ENCODE results near the gene CFAP70. TPM values are rescaled to one million over a fixed set of nuclear protein-coding genes. Genes with fewer than 3 reads are reported as not detected.
"Not testable (repeated sequence)": the region's sequence is repeated elsewhere in the genome, so short reads cannot be mapped to it uniquely, and the experiment has no call there.

CFAP70 gene
- total RNA-seq, 2 donors from 2014 or later, result 0.50 to 1.5 TPM

DNA sequence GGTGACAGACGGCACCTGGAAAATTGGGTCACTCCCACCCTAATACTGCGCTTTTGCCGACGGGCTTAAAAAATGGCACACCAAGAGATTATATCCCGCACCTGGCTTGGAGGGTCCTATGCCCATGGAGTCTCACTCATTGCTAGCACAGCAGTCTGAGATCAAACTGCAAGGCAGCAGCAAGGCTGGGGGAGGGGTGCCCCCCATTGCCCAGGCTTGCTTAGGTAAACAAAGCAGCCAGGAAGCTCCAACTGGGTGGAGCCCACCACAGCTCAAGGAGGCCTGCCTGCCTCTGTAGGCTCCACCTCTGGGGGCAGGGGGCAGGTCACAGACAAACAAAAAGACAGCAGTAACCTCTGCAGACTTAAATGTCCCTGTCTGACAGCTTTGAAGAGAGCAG, 35.1 kb downstream of the CFAP70 start:
- H3K36me3 Mint-ChIP-seq; H3K27ac Mint-ChIP-seq; H3K4me1 Mint-ChIP-seq (ENCODE audit: low read depth in 2 of 2); H3K27me3 Mint-ChIP-seq; H3K9me3 Mint-ChIP-seq; ATAC-seq; H3K4me3 Mint-ChIP-seq; DNase-seq (ENCODE audit: low spot score): not testable (repeated sequence)

DNA sequence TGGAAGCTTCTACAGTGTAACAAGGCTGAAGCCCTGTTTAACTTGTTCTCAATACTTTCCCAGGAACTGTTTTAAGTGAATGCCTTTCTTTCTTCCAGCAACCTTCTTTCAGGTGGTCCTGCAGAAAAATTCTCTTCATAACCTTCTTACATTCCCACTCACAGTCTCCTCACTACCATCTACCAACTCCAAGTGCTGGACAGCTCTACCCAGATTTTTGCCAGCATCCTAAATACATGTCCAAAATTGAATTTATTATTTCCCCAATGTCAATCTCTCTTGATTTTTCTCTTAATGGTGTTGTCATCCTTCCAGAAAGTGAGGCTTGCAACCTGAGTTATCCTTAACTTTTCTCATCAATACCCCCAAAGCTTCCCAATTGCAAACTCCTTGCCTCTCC, 48.2 kb downstream of the CFAP70 start:
- peaks cover 3 to 5% of the 10 kb centered on the region in 2 donors for H3K27me3 Mint-ChIP-seq
- H3K36me3 Mint-ChIP-seq, result peaks cover 13% of the 10 kb centered on the region
- peaks cover 3% of the 10 kb centered on the region for H3K9me3 Mint-ChIP-seq
- ATAC-seq (no peak), DNase-seq (ENCODE audit: low spot score) (no peak)
- H3K27ac Mint-ChIP-seq, result no peak overlapping the region
- H3K4me3 Mint-ChIP-seq, result no peak overlapping the region
- no peaks in the 10 kb centered on the region for H3K4me1 Mint-ChIP-seq (ENCODE audit: low read depth in 2 of 2)

DNA sequence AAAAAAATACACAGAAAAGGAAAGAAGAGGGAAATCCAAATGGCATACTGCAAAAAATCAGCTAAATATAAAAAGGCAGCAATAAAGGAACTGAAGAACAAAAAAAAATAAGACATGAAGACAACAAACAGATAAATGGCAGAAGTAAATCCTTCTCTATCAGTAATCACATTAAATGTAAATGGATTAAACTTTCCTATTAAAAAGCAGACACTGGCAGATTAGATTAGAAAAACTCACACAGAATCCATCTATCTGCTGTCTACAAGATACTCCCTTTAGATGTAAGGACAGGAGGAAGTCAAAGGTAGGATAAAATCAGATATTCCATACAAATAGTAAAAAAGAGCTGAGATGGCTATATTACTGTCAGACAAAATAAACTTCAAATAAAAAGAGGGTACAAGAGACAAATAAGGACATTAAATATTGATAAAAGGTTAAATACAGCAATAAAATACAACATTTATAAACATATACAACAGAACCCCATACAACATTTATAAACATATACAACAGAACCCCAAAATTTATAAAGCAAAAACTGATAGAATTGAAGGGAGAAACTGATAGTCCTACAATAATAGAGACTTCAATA, 51.4 kb downstream of the CFAP70 start:
- peaks cover 13% of the 10 kb centered on the region for H3K36me3 Mint-ChIP-seq
- no peak overlapping the region for H3K27ac Mint-ChIP-seq
- H3K4me3 Mint-ChIP-seq, result no peak overlapping the region
- peaks cover 3 to 5% of the 10 kb centered on the region in 2 donors for H3K27me3 Mint-ChIP-seq
- no peak for ATAC-seq
- peaks cover 3% of the 10 kb centered on the region for H3K9me3 Mint-ChIP-seq
- H3K4me1 Mint-ChIP-seq (ENCODE audit: low read depth in 2 of 2), result no peaks in the 10 kb centered on the region
- no peak for DNase-seq (ENCODE audit: low spot score)

- H3K27ac Mint-ChIP-seq, result no peak overlapping the region
Observed at GRCh38 chr10:73306171-73306708, 52.4 kb downstream of the CFAP70 start.

DNA sequence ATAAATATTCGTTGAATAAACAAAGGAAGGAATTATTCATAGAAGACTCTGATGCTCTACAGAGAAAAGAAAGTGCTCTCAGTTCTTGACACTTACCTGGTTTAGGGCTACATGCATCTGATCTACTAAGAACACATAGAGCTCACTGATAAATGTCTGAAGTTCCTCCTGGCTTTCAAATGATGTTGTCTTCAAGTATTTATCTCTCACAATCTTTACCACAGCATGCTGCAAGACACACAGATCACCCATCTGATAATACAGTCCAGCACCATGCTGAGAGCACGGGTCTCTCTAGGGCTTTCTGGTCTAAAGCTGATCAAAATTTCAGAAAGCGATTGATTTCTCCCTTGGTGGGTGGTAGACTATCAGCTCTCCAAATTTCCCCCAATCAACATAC, 61.7 kb downstream of the CFAP70 start:
- H3K27ac Mint-ChIP-seq, result no peak overlapping the region
- peaks cover 13 to 20% of the 10 kb centered on the region in 2 donors for H3K27me3 Mint-ChIP-seq
- DNase-seq (ENCODE audit: low spot score), result no peak
- no peaks in the 10 kb centered on the region for H3K36me3 Mint-ChIP-seq
- ATAC-seq, result no peak
- no peaks in the 10 kb centered on the region for H3K4me1 Mint-ChIP-seq (ENCODE audit: low read depth in 2 of 2)
- no peak overlapping the region for H3K4me3 Mint-ChIP-seq
- no peaks in the 10 kb centered on the region for H3K9me3 Mint-ChIP-seq

More at GRCh38 chr10:73306171-73306708, 52.4 kb downstream of the CFAP70 start:
- DNase-seq (ENCODE audit: low spot score) (no peak), ATAC-seq (no peak)
- Mint-ChIP-seq H3K4me3 (no peak overlapping the region), H3K27me3 (peaks cover 5 to 6% of the 10 kb centered on the region in 2 donors), H3K36me3 (peaks cover 13% of the 10 kb centered on the region), H3K9me3 (peaks cover 3% of the 10 kb centered on the region), H3K4me1 (ENCODE audit: low read depth in 2 of 2) (no peaks in the 10 kb centered on the region)

- Mint-ChIP-seq H3K4me1 (ENCODE audit: low read depth in 2 of 2) (no peaks in the 10 kb centered on the region), H3K4me3 (no peak overlapping the region), H3K9me3 (no peaks in the 10 kb centered on the region), H3K27me3 (peaks cover 19 to 23% of the 10 kb centered on the region in 2 donors), H3K36me3 (peaks cover 13% of the 10 kb centered on the region), H3K27ac (no peak overlapping the region)
- DNase-seq (ENCODE audit: low spot score), result no peak
- no peak for ATAC-seq
Observed at GRCh38 chr10:73293461-73293860, 65.2 kb downstream of the CFAP70 start.

DNA sequence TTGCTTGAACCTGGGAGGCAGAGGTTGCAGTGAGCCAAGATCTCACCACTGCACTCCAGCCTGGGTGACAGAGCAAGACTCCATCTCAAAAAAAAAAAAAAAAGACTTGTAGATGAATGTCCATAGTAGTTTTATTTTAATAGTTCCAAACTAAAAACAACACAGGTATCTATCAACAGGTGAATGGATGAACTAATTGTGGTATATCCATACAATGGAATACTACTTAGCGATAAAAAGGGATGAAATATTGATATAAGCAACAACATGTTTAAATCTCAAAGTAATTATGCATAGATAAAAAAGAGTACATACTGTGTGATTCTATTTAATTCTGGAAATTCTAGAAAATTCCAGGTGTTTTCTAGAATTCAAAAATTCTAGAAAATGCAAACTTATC, 68.7 kb downstream of the CFAP70 start:
- ATAC-seq (no peak), DNase-seq (ENCODE audit: low spot score) (no peak)
- H3K9me3 Mint-ChIP-seq, result no peaks in the 10 kb centered on the region
- no peaks in the 10 kb centered on the region for H3K4me1 Mint-ChIP-seq (ENCODE audit: low read depth in 2 of 2)
- H3K36me3 Mint-ChIP-seq, result peaks cover 13% of the 10 kb centered on the region
- no peak overlapping the region for H3K4me3 Mint-ChIP-seq
- H3K27me3 Mint-ChIP-seq, result peaks cover 9 to 11% of the 10 kb centered on the region in 2 donors
- H3K27ac Mint-ChIP-seq, result no peak overlapping the region

GRCh38 chr10:73287441-73287840, 71.2 kb downstream of the CFAP70 start:
- Mint-ChIP-seq H3K4me1 (ENCODE audit: low read depth in 2 of 2) (no peaks in the 10 kb centered on the region), H3K27me3 (peaks cover 6 to 15% of the 10 kb centered on the region in 2 donors), H3K36me3 (peaks cover 13% of the 10 kb centered on the region), H3K27ac (no peak overlapping the region), H3K4me3 (no peak overlapping the region), H3K9me3 (no peaks in the 10 kb centered on the region)
- DNase-seq (ENCODE audit: low spot score), result no peak
- ATAC-seq, result no peak

DNA sequence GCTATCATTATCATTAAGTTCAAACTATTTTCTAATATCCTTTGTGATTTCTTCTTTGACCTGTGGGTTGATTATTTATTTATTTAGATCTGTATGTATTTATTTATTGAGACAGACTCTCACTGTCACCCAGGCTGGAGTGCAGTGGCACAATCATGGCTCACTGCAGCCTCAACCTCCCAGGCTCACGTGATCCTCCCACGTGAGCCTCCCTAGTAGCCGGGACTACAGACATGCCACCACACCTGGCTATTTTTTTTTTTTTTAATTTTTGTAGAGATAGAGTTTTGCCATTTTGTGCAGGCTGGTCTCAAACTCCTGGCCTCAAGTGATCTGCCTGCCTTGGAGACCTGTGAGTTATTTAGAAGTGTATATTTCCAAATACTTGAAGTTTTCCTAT, 77.6 kb downstream of the CFAP70 start:
- Mint-ChIP-seq H3K27ac (no peak overlapping the region), H3K9me3 (no peaks in the 10 kb centered on the region), H3K4me1 (ENCODE audit: low read depth in 2 of 2) (no peaks in the 10 kb centered on the region), H3K4me3 (no peak overlapping the region), H3K27me3 (peaks cover 11 to 27% of the 10 kb centered on the region in 2 donors), H3K36me3 (no peaks in the 10 kb centered on the region)
- ATAC-seq (no peak), DNase-seq (ENCODE audit: low spot score) (no peak)

DNA sequence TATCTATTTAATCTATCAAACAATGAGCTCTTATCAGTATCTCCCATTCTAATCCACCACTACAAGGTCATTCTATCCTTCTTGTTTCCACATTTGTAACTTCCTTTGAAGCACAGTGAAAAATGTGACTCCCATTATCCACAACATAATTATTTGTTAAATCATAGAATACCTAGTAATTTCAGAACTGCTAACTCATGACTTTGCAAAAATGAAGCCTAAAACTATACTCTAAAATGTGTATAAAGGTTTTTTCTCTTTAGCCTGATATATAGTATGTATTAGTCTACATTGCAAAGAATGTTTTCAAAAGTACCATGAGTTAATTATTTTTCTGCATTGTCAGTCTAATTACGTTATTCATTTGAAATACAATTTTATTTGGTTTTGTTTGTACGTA, 94.2 kb downstream of the CFAP70 start:
- Mint-ChIP-seq H3K27ac (no peak overlapping the region), H3K9me3 (no peaks in the 10 kb centered on the region), H3K27me3 (peaks cover 7% of the 10 kb centered on the region in 2 donors), H3K4me1 (ENCODE audit: low read depth in 2 of 2) (no peaks in the 10 kb centered on the region), H3K36me3 (no peaks in the 10 kb centered on the region), H3K4me3 (no peak overlapping the region)
- no peak for DNase-seq (ENCODE audit: low spot score)
- ATAC-seq, result no peak

- DNase-seq (ENCODE audit: low spot score) (no peak), ATAC-seq (no peak)
- Mint-ChIP-seq H3K9me3 (no peaks in the 10 kb centered on the region), H3K36me3 (peaks cover 4% of the 10 kb centered on the region), H3K4me3 (no peak overlapping the region), H3K27me3 (peaks cover 6 to 7% of the 10 kb centered on the region in 2 donors), H3K4me1 (ENCODE audit: low read depth in 2 of 2) (no peaks in the 10 kb centered on the region), H3K27ac (no peak overlapping the region)
Observed at GRCh38 chr10:73263693-73264347, 94.8 kb downstream of the CFAP70 start.

DNA sequence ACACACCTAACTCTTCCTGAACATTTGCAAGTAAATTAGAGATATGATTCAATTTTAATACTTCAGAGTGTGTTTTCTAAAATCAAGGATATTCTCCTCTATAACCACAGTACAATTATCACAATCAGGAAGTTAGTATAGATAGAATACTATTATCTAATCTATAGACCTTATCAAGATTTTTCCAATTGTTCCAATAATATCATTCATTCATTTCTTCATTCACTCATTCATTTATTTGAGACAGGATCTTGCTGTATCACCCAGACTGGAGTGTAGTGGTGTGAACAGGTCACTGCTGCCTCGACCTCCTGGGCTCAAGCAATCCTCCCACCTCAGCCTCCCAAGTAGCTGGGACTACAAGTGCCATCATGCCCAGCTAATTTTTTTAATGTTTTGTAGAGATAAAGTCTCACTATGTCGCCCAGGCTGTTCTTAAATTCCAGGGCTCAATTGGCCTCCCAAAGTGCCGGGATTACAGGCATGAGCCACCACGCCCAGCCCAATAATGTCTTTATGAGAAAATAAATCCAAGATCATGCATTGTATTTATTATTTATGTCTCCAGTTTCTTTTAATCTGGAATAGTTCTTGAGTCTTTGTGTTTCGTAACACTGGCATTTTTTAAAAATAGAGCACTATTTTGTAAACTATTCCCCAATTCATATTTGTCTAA, 95.6 kb downstream of the CFAP70 start:
- Mint-ChIP-seq H3K27me3 (peaks cover 6 to 7% of the 10 kb centered on the region in 2 donors), H3K27ac (no peak overlapping the region), H3K36me3 (peaks cover 5% of the 10 kb centered on the region), H3K4me3 (no peak overlapping the region), H3K9me3 (peaks cover 3% of the 10 kb centered on the region), H3K4me1 (ENCODE audit: low read depth in 2 of 2) (no peaks in the 10 kb centered on the region)
- no peak for ATAC-seq
- DNase-seq (ENCODE audit: low spot score), result no peak

GRCh38 chr10:73262105-73262730, 96.4 kb downstream of the CFAP70 start:
- peak overlapping the region in 1 of 2 donors; percentile 49 for H3K27ac Mint-ChIP-seq
- DNase-seq (ENCODE audit: low spot score) (no peak), ATAC-seq (no peak)
- no peak overlapping the region for H3K4me3 Mint-ChIP-seq
- H3K4me1 Mint-ChIP-seq (ENCODE audit: low read depth in 2 of 2), result no peaks in the 10 kb centered on the region
- H3K9me3 Mint-ChIP-seq, result peaks cover 3% of the 10 kb centered on the region
- H3K27me3 Mint-ChIP-seq, result peaks cover 6 to 7% of the 10 kb centered on the region in 2 donors
- H3K36me3 Mint-ChIP-seq, result peaks cover 5% of the 10 kb centered on the region

All from natural killer cell treated with Interleukin-12 subunit alpha and Interleukin-12 subunit beta and Interleukin-15 and Interleukin-18, amount 100 ng/mL, for 72 hours (primary cell).